CD8-positive, alpha-beta memory T cell (primary cell): ENCODE results near the gene STAG1. TPM values are rescaled to one million over a fixed set of nuclear protein-coding genes. Genes with fewer than 3 reads are reported as not detected.
A peak's percentile ranks its signal among the peaks of the same experiment; 100 is the strongest.
"Not testable (repeated sequence)": the region's sequence is repeated elsewhere in the genome, so short reads cannot be mapped to it uniquely, and the experiment has no call there.

Experiments used
- CTCF ChIA-PET: fragments of 350-600 bp; sonication (Branson Sonifier 250); formaldehyde crosslinking; loops from one replicate; lab custom pipeline; 2021; ENCODE audit warnings: antibody characterized with exemption; lab: Charles Lee
- POLR2A ChIA-PET: fragments of 350-600 bp; sonication (Branson Sonifier 250); formaldehyde crosslinking; loops from one replicate; lab custom pipeline; 2021; ENCODE audit warnings: antibody characterized with exemption; lab: Charles Lee
- DNase-seq, 5 donors: peaks; one replicate each; pipeline versions ENCODE4 v3.0.0 to v3.0.0-alpha.2; 2020 to 2022; ENCODE audit warnings: mixed read lengths in 1 of 5
- H3K27ac ChIP-seq: one replicate; pipeline ENCODE4 v1.7.0; 2013; ENCODE audit warnings: low read depth, mild to moderate bottlenecking, low read length, moderate library complexity
- H3K27me3 ChIP-seq: 2 replicates; pipeline ENCODE4 v1.7.0; 2013; ENCODE audit warnings: low read length, mild to moderate bottlenecking; ENCODE audit not compliant: insufficient read depth, poor library complexity, severe bottlenecking
- H3K36me3 ChIP-seq: 2 replicates; pipeline ENCODE4 v1.7.0; 2013; ENCODE audit warnings: mild to moderate bottlenecking, low read length, moderate library complexity; ENCODE audit not compliant: insufficient read depth
- H3K4me1 ChIP-seq: 2 replicates; pipeline ENCODE4 v1.7.0; 2013; ENCODE audit warnings: mild to moderate bottlenecking, low read length, moderate library complexity; ENCODE audit not compliant: insufficient read depth
- H3K4me3 ChIP-seq: 2 replicates; pipeline ENCODE4 v1.7.0; 2013; ENCODE audit warnings: mild to moderate bottlenecking, low read length
- H3K9me3 ChIP-seq: 2 replicates; pipeline ENCODE4 v1.7.0; 2013; ENCODE audit warnings: mild to moderate bottlenecking, low read length
- H3K27ac Mint-ChIP-seq, 8 donors: one replicate each; pipeline ENCODE4 v1.8.0; 2020 to 2021; ENCODE audit warnings: mixed read lengths in 8 of 8, mild to moderate bottlenecking in 6 of 8, inconsistent platforms in 3 of 8, moderate library complexity in 3 of 8
- H3K27me3 Mint-ChIP-seq, 2 donors: one replicate each; pipeline ENCODE4 v1.8.0; 2020 to 2021; ENCODE audit warnings: mixed read lengths in 2 of 2, mild to moderate bottlenecking in 1 of 2, moderate library complexity in 1 of 2
- H3K36me3 Mint-ChIP-seq, 3 donors: one replicate each; pipeline ENCODE4 v1.8.0; 2020 to 2021; ENCODE audit warnings: mixed read lengths in 3 of 3, inconsistent platforms in 1 of 3, mild to moderate bottlenecking in 1 of 3
- H3K4me1 Mint-ChIP-seq, 3 donors: one replicate each; pipeline ENCODE4 v1.8.0; 2020 to 2021; ENCODE audit warnings: mixed read lengths in 3 of 3, inconsistent platforms in 1 of 3, mild to moderate bottlenecking in 1 of 3
- H3K4me3 Mint-ChIP-seq, 7 donors: one replicate each; pipeline ENCODE4 v1.8.0; 2020 to 2021; ENCODE audit warnings: mixed read lengths in 7 of 7, mild to moderate bottlenecking in 6 of 7, moderate library complexity in 4 of 7, inconsistent platforms in 2 of 7
- H3K9me3 Mint-ChIP-seq, 5 donors: one replicate each; pipeline ENCODE4 v1.8.0; 2020 to 2022; ENCODE audit warnings: mixed read lengths in 5 of 5, mild to moderate bottlenecking in 3 of 5, moderate library complexity in 2 of 5, inconsistent platforms in 1 of 5
- polyA plus RNA-seq: library from polyadenylated mRNA; unstranded; fragments of 300-500 nt; fragmentation: Illumina TruSeq; gene quantifications from one replicate; pipeline ENCODE4 v1.2.3, GENCODE V29; 2021
- total RNA-seq, 2 experiments: library from RNA; stranded (reverse); gene quantifications; one replicate each; pipeline ENCODE4 v1.2.3, GENCODE V29; 2021

Gene STAG1
- total and polyA plus RNA-seq, 3 experiments from 2014 or later, result 19.0 to 61.4 (median 58.5) TPM

GRCh38 chr3:136658946-136659682, 93.1 kb downstream of the STAG1 start:
- Histone ChIP-seq H3K27ac (no peak overlapping the region), H3K4me1 (peaks cover 5% of the 10 kb centered on the region), H3K36me3 (no peaks in the 10 kb centered on the region), H3K27me3 (no peaks in the 10 kb centered on the region), H3K4me3 (no peak overlapping the region), H3K9me3 (peaks cover 9% of the 10 kb centered on the region)
- Mint-ChIP-seq H3K36me3 (peaks cover 2 to 11% (median 11%) of the 10 kb centered on the region in 3 donors), H3K4me3 (no peak overlapping the region), H3K4me1 (peaks cover 26 to 54% (median 52%) of the 10 kb centered on the region in 3 donors), H3K27me3 (no peaks in the 10 kb centered on the region), H3K27ac (peak overlapping the region in 1 of 8 donors; percentile 17), H3K9me3 (peaks cover 3 to 10% (median 6%) of the 10 kb centered on the region in 5 donors)
- no peak for DNase-seq
- ChIA-PET POLR2A (no interaction called here), CTCF (no interaction called here)

- H3K36me3 Mint-ChIP-seq, result peaks cover 6 to 24% (median 18%) of the 10 kb centered on the region in 3 donors
- CTCF ChIA-PET, result no interaction called here
These were observed 94.7 kb downstream of the STAG1 start for GRCh38 chr3:136657526-136657925.

DNA sequence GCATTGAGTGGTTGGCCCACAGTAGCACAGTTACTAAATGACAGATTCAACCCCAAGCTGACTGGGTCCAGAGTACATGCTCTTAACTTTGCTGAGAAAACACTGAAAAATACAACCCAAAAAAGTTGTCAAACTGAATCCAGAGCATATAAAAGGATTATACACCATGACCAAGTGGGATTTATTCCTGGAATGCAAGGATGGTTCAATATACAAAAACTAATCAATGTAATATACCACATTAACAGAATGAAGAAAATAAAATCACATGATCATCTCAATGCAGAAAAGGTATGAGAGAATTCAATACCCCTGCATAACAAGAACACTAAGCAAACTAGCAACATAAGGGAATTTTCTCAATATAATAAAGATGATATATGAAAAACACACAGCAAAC, 98.5 kb downstream of the STAG1 start:
- DNase-seq, result no peak
- Mint-ChIP-seq H3K36me3 (peaks cover 10 to 32% (median 21%) of the 10 kb centered on the region in 3 donors), H3K4me3 (no peak overlapping the region), H3K9me3 (peaks cover 10 to 22% (median 19%) of the 10 kb centered on the region in 5 donors), H3K27ac (no peak overlapping the region), H3K27me3 (no peaks in the 10 kb centered on the region), H3K4me1 (peaks cover 22 to 39% (median 32%) of the 10 kb centered on the region in 3 donors)
- ChIA-PET POLR2A (no interaction called here), CTCF (no interaction called here)
- Histone ChIP-seq H3K27ac (no peak overlapping the region), H3K4me1 (no peaks in the 10 kb centered on the region), H3K9me3 (peaks cover 9% of the 10 kb centered on the region), H3K27me3 (no peaks in the 10 kb centered on the region), H3K4me3 (no peak overlapping the region), H3K36me3 (no peaks in the 10 kb centered on the region)

More at GRCh38 chr3:136657526-136657925, 94.7 kb downstream of the STAG1 start:
- Histone ChIP-seq H3K27me3 (no peaks in the 10 kb centered on the region), H3K4me3 (no peak overlapping the region), H3K4me1 (no peaks in the 10 kb centered on the region), H3K9me3 (peaks cover 9% of the 10 kb centered on the region), H3K36me3 (no peaks in the 10 kb centered on the region), H3K27ac (no peak overlapping the region)
- POLR2A ChIA-PET, result no interaction called here
- Mint-ChIP-seq H3K27me3 (no peaks in the 10 kb centered on the region), H3K27ac (peak overlapping the region in 1 of 8 donors; percentile 75), H3K9me3 (peaks cover 10 to 20% (median 16%) of the 10 kb centered on the region in 5 donors), H3K4me3 (no peak overlapping the region), H3K4me1 (peaks cover 17 to 46% (median 43%) of the 10 kb centered on the region in 3 donors)
- no peak for DNase-seq

- peaks cover 13 to 32% (median 21%) of the 10 kb centered on the region in 3 donors for H3K36me3 Mint-ChIP-seq
- DNase-seq, result no peak
- H3K27me3 ChIP-seq, result no peaks in the 10 kb centered on the region
- ChIA-PET POLR2A (no interaction called here), CTCF (no interaction called here)
- H3K9me3 ChIP-seq, result peaks cover 9% of the 10 kb centered on the region
- H3K36me3 ChIP-seq, result no peaks in the 10 kb centered on the region
- peaks cover 33 to 48% (median 41%) of the 10 kb centered on the region in 3 donors for H3K4me1 Mint-ChIP-seq
- no peak overlapping the region for H3K4me3 Mint-ChIP-seq
- H3K9me3 Mint-ChIP-seq, result peaks cover 10 to 22% (median 19%) of the 10 kb centered on the region in 5 donors
- peak overlapping the region in 1 of 8 donors; percentile 8 for H3K27ac Mint-ChIP-seq
- no peaks in the 10 kb centered on the region for H3K27me3 Mint-ChIP-seq
- no peak overlapping the region for H3K27ac ChIP-seq
- H3K4me3 ChIP-seq, result no peak overlapping the region
- H3K4me1 ChIP-seq, result no peaks in the 10 kb centered on the region
These were observed 100.6 kb downstream of the STAG1 start for GRCh38 chr3:136651581-136651980.

GRCh38 chr3:136650461-136650860, 101.7 kb downstream of the STAG1 start:
- peak overlapping the region in 1 of 8 donors; percentile 18 for H3K27ac Mint-ChIP-seq
- Histone ChIP-seq H3K4me1 (peaks cover 8% of the 10 kb centered on the region), H3K27ac (no peak overlapping the region), H3K36me3 (no peaks in the 10 kb centered on the region), H3K9me3 (peaks cover 9% of the 10 kb centered on the region), H3K4me3 (no peak overlapping the region), H3K27me3 (no peaks in the 10 kb centered on the region)
- ChIA-PET CTCF (no interaction called here), POLR2A (no interaction called here)
- H3K36me3 Mint-ChIP-seq, result peaks cover 12 to 32% (median 18%) of the 10 kb centered on the region in 3 donors
- peaks cover 42 to 51% (median 50%) of the 10 kb centered on the region in 3 donors for H3K4me1 Mint-ChIP-seq
- peaks cover 10 to 22% (median 17%) of the 10 kb centered on the region in 5 donors for H3K9me3 Mint-ChIP-seq
- no peaks in the 10 kb centered on the region for H3K27me3 Mint-ChIP-seq
- no peak overlapping the region for H3K4me3 Mint-ChIP-seq
- no peak for DNase-seq

DNA sequence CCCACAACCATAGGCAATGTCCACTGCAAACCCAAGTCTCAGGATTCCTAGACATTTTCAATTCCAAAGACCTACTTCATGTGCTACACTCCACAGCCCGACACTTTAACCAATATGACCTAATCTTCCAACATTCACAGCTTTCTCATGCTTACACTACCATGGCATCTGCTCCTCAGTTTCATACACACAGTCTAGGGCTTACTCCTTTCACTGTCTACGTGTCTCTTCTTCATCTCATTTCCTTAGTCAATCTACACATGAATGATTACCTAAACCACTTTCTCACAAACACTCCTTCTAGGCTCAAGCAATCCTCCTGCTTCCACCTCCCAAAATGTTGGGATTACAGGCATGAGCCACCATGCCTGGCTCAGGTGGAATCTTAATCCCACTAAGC, 106.3 kb downstream of the STAG1 start:
- no peak overlapping the region for H3K27ac ChIP-seq
- H3K27me3 ChIP-seq, result no peaks in the 10 kb centered on the region
- no peaks in the 10 kb centered on the region for H3K36me3 ChIP-seq
- peak overlapping the region in 3 of 8 donors; percentile 0 to 33 (median 8) for H3K27ac Mint-ChIP-seq
- DNase-seq, result no peak
- no peaks in the 10 kb centered on the region for H3K9me3 Mint-ChIP-seq
- H3K9me3 ChIP-seq, result no peaks in the 10 kb centered on the region
- H3K4me1 ChIP-seq, result peaks cover 12% of the 10 kb centered on the region
- H3K27me3 Mint-ChIP-seq, result no peaks in the 10 kb centered on the region
- peak overlapping the region in 2 of 7 donors; percentile 4 to 25 for H3K4me3 Mint-ChIP-seq
- ChIA-PET CTCF (no interaction called here), POLR2A (no interaction called here)
- H3K36me3 Mint-ChIP-seq, result peaks cover 0 to 6% (median 5%) of the 10 kb centered on the region in 3 donors
- H3K4me3 ChIP-seq, result no peak overlapping the region
- H3K4me1 Mint-ChIP-seq, result peaks cover 45 to 75% (median 69%) of the 10 kb centered on the region in 3 donors

DNA sequence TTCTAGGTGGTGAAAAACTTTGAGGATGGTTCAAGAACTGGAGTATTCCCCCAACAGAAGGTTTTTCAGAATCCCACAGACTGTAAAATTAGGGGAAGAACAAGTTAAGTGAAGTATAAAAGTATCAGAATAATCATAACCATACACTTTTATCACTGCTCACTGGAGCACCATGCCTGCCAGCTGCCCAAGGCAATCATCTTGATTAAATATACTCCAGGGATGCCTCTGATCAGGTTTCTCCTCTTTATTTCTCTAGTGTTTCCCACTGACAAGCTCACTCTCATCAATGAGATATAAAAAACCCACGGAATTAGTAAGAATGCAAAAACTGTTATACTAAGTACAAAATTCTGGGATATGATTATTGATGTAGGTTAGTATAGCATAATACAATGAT, 108.0 kb downstream of the STAG1 start:
- H3K36me3 Mint-ChIP-seq, result peaks cover 0 to 6% (median 5%) of the 10 kb centered on the region in 3 donors
- H3K4me3 ChIP-seq, result no peak overlapping the region
- no peak for DNase-seq
- H3K4me1 Mint-ChIP-seq, result peaks cover 44 to 78% (median 72%) of the 10 kb centered on the region in 3 donors
- peaks cover 12% of the 10 kb centered on the region for H3K4me1 ChIP-seq
- H3K36me3 ChIP-seq, result no peaks in the 10 kb centered on the region
- no peaks in the 10 kb centered on the region for H3K27me3 ChIP-seq
- no peak overlapping the region for H3K27ac ChIP-seq
- no peak overlapping the region for H3K27ac Mint-ChIP-seq
- H3K4me3 Mint-ChIP-seq, result no peak overlapping the region
- POLR2A ChIA-PET, result no interaction called here
- H3K27me3 Mint-ChIP-seq, result no peaks in the 10 kb centered on the region
- CTCF ChIA-PET, result no interaction called here
- no peaks in the 10 kb centered on the region for H3K9me3 ChIP-seq
- no peaks in the 10 kb centered on the region for H3K9me3 Mint-ChIP-seq

- H3K4me3 ChIP-seq, POLR2A ChIA-PET, H3K27me3 Mint-ChIP-seq, H3K9me3 ChIP-seq, H3K9me3 Mint-ChIP-seq, H3K36me3 ChIP-seq, H3K36me3 Mint-ChIP-seq, H3K27ac Mint-ChIP-seq, DNase-seq, H3K27me3 ChIP-seq, H3K27ac ChIP-seq, H3K4me3 Mint-ChIP-seq: not testable (repeated sequence)
- peaks cover 12% of the 10 kb centered on the region for H3K4me1 ChIP-seq
- CTCF ChIA-PET, result interaction anchor here (1.2 kb wide), 1 partner anchor 109 kb away, joined by 3 read pairs; no protein-coding TSS in a partner anchor
- H3K4me1 Mint-ChIP-seq, result peaks cover 40 to 71% (median 70%) of the 10 kb centered on the region in 3 donors
These were observed 108.8 kb downstream of the STAG1 start for GRCh38 chr3:136643380-136643779.
